ENCODE results near the gene SIK1.
"Not testable (repeated sequence)": the region's sequence is repeated elsewhere in the genome, so short reads cannot be mapped to it uniquely, and the experiment has no call there.

SIK1 gene

GRCh38 chr21:43444524-43444923, 17.6 kb upstream of the SIK1 start:
- not testable (repeated sequence) for DNase-seq (ENCODE audit: low read depth)

DNA sequence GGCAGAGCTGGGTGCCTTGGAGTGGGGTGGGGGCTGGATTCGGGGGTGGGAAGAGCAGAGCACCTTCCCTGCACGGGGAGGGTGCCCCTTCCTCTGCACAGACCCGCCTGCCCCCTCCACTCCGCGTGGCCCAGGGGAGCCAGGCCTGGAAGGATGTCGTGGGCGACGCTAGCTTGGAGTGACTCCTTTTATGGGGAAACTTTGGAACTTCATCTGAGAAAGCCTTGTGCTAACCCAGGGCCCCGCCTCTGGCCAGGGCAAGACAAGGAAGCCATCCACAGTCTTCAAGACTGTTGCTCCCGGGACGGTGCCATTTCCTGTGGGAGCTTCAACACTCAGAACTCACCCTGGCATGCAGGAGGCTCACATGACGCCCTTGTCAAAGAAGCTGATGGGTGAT, 15.6 kb upstream of the SIK1 start:
- not testable (repeated sequence) for H3K4me3 ChIP-seq (ENCODE audit: low read length); DNase-seq (ENCODE audit: low read depth)

More at GRCh38 chr21:43444524-43444923, 17.6 kb upstream of the SIK1 start:
- H3K4me3 ChIP-seq (ENCODE audit: low read length), result not testable (repeated sequence)

GRCh38 chr21:43440835-43441727, 14.2 kb upstream of the SIK1 start:
- not testable (repeated sequence) for DNase-seq (ENCODE audit: low read depth); H3K4me3 ChIP-seq (ENCODE audit: low read length)

DNA sequence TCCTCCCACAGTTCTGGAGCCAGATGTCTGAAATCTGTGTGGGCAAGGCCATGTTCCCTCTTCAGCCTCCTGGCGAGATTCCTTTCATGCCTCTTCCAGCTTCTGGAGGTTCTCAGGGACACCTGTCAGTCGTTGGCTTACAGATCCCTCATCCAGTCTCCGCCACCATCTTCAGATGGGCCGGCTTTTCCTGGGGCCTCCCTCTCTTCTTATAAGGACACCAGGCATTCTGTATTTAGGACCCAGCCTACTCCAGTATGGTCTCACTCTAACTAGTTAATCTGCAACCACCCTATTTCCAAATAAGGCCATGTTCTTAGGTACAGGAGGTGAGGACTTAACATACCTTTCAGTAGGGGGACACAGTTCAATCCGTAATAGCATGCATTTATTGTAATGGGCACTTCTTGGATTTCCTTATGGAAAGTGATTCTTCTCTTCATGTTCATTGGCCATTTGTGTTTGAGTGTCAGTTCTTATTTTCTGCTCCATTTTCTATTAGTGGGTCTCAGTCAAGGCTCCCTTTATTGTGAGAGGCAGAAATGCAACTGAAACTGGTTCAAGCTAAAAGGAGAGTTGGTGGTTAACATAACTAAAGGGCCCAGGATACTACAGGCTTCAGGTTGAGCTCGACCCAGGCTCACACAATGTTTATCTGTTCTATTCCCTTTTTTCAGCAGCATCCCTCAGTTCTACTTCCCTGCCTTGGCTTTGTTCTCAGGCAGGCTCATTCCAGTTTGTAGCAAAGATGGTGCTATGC, 12.6 kb upstream of the SIK1 start:
- DNase-seq (ENCODE audit: low read depth); H3K4me3 ChIP-seq (ENCODE audit: low read length): not testable (repeated sequence)

DNA sequence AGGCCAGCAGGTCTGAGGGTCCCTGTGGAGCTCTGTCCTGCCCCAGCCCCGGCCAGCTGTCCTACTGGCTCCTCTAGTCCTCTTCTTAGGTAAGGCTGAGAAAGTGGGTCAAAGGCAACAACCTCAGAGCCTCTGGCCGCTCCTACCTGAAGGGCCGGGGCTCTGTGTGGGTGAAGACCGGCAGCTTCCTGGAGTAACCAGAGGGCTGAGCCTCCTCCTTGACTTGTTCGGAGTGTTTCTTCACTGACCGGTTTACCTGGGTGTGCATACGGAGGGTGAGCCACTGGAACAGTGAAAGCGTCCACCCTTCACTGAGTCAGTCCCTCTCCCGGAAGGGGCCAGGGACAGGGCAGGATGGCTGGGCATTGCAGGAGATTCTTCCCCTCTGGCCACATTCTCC, 9.3 kb upstream of the SIK1 start:
- not testable (repeated sequence) for H3K4me3 ChIP-seq (ENCODE audit: low read length); DNase-seq (ENCODE audit: low read depth)

DNA sequence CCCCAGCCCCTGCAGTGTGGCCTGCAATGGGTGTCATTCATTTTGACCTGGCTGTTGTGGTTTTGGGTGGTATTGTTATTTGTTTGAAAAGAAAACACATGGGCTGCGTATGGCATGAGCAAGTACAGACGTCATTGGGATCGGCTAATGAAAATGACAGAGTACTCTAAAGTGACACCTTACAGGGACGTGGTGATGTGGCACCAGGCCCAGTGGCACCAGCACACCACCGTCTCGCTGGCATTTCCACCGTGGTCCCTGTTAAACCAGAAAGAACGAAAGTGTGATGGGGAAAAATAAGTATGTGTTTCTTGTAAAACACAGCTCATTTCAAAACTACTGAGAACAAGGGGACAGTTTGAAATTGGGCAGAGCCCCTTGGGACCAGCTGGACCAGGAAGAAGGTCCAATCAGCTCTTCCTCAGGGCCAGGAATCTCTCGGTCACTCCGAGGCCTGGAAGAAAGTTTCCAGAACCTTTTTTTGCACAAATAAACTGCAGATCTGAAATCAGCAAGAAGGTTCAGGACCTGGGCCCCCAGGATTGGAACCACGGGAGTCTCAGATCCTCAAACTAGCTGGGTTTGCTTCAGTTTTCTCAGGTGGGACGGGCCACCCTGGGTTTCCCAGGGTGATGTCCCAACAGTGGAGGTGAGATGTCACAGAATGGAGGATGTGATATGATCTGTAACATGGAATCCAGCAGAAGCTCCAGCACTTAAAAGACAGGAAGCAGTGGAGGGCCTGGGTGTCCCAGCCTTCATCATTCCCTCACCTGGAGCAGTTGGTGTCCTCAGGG, 6.6 kb upstream of the SIK1 start:
- DNase-seq (ENCODE audit: low read depth); H3K4me3 ChIP-seq (ENCODE audit: low read length): not testable (repeated sequence)

- not testable (repeated sequence) for DNase-seq (ENCODE audit: low read depth); H3K4me3 ChIP-seq (ENCODE audit: low read length)
Measured at GRCh38 chr21:43430830-43431416, 4.0 kb upstream of the SIK1 start.

DNA sequence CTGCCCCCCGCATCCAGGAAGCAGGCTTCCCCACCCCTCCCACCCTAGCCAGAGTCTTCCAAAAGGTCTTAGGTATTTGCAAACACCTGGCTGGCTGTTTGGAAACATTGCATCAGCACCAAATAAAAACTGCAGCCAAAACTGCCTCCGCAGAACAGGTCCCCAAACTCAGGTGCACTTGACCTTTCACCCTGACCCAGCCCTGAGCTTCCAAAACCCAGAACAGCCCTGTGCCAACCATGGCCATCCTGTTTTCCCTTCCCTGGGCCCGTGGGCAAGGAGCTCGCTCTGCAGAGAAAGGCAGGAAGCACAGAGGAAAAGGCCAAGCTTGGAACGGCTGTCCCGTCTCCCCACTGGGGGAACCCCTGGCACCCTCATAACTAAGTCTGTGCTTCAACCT, 2.0 kb upstream of the SIK1 start:
- not testable (repeated sequence) for H3K4me3 ChIP-seq (ENCODE audit: low read length); DNase-seq (ENCODE audit: low read depth)

DNA sequence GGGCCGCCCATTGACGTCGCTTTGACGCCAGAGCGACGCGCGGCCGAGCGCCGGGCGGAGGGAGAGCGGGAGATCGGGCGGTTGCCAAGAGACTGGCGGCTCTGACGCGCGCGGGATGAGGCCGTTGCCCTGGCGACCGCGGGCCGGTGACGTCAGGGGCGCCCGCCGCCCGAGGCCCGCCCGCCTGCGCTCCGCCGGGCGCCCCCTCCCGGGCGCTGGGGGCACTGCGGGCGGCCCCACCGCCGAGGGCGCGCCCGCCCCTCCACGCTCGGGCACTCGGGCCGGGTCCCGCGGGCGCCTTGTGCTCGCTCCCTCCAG, 270 bp upstream of the SIK1 start:
- DNase-seq (ENCODE audit: low read depth); H3K4me3 ChIP-seq (ENCODE audit: low read length): not testable (repeated sequence)

DNA sequence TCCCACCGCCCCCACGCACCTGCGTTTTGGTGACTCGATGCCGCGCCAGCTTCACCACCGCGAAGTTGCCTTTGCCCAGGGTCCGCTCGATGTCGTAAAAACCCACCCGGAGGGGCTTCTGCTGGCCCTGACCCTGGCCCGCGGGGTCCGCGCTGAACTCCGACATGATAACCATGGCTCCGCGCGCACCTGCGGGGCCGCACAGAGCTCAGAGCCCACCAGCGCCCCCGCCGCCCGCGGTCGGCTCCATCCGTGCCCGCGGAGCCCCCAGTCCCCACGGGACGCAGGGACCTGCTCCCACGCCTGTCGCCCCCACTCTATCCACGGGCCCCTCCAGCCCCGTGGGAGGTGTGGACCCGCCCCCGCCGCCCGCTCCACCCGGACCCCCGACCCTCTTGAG, 927 bp downstream of the SIK1 start:
- DNase-seq (ENCODE audit: low read depth); H3K4me3 ChIP-seq (ENCODE audit: low read length): not testable (repeated sequence)

GRCh38 chr21:43419475-43419874, 7.5 kb downstream of the SIK1 start:
- not testable (repeated sequence) for DNase-seq (ENCODE audit: low read depth); H3K4me3 ChIP-seq (ENCODE audit: low read length)

GRCh38 chr21:43414576-43414975, 12.4 kb downstream of the SIK1 start:
- DNase-seq (ENCODE audit: low read depth); H3K4me3 ChIP-seq (ENCODE audit: low read length): not testable (repeated sequence)

DNA sequence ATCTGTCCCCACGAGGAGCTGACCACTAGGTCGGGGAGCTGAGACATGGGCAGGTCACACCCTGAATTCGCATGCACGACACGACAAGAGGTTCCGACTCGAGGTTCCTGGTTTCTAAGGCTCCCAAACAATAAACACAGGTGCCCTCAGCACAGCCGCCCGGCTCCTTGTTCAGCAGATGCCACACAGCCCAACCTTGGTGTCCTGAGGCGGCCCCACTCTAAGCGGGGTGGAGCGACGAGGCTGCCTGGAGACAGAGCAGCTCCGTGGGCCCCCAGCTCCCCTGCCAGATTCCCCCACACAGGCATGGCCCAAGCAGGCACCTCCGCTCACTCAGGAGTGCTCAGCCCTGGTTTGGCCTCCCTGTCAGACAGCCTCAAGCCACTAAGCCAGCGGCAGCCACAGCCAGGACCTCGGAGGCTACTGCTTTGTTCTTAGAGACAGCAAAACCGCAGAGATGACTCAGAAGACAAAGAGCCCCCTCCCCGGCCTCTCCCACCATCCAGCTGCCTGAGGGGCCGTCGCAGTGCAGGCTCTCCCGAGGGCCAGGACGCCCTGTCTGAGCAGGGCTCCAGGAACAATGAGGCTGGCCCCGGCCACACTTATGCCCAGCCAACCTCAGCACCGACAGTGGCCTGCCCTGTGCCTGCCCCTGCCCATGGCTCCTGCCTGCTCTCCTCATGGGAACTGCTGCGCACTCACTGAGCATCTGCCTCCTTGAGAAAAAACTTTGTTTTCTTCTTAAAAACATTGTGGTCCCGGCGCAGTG, 14.7 kb downstream of the SIK1 start:
- H3K4me3 ChIP-seq (ENCODE audit: low read length); DNase-seq (ENCODE audit: low read depth): not testable (repeated sequence)

- not testable (repeated sequence) for H3K4me3 ChIP-seq (ENCODE audit: low read length); DNase-seq (ENCODE audit: low read depth)
Measured at GRCh38 chr21:43410456-43411068, 16.4 kb downstream of the SIK1 start.

- DNase-seq (ENCODE audit: low read depth); H3K4me3 ChIP-seq (ENCODE audit: low read length): not testable (repeated sequence)
Measured at GRCh38 chr21:43407139-43407538, 19.8 kb downstream of the SIK1 start.

DNA sequence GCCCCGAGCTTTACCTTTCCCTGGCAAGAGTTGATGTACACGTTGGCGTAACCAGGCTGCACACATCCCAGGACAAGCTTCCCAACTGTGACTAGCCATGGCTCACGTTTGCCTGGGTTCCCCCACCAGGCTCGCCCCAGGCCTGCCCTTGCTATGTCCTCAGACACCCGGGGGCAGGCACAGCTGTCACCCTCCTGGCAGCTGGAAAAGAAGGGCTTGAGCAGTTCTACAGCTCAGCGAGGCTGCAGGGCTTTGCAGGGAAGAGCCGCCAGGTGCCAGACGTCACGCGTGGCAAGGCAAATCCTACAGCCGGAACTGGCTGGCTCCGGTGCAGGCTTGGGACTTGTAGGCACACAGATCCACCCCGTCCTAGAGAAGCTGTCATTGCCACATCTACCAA, 22.5 kb downstream of the SIK1 start:
- not testable (repeated sequence) for DNase-seq (ENCODE audit: low read depth); H3K4me3 ChIP-seq (ENCODE audit: low read length)

- not testable (repeated sequence) for H3K4me3 ChIP-seq (ENCODE audit: low read length)
Measured at GRCh38 chr21:43403651-43404430, 23.1 kb downstream of the SIK1 start.

GRCh38 chr21:43401125-43401524, 25.8 kb downstream of the SIK1 start:
- not testable (repeated sequence) for H3K4me3 ChIP-seq (ENCODE audit: low read length); DNase-seq (ENCODE audit: low read depth)

More at GRCh38 chr21:43403651-43404430, 23.1 kb downstream of the SIK1 start:
- not testable (repeated sequence) for DNase-seq (ENCODE audit: low read depth)

All from AG10803 (cell line).